HCT116 (cell line): ENCODE data around the gene NEURL1B.

Experiments
- CEBPB ChIP-seq: IDR thresholded peaks from 2 replicates; pipeline ENCODE4 v1.6.1; 2012; ENCODE audit warnings: low read depth
- CTCF ChIP-seq, 3 experiments: fragments of 200-600 bp in 1 of 3; sonication (generic) in 1 of 3; IDR thresholded peaks in 2 of 3; conservative IDR thresholded peaks in 1 of 3; 2 replicates each; pipeline ENCODE4 v1.5.1; 2012 to 2017; ENCODE audit warnings: low read depth in 2 of 3, low read length in 2 of 3, antibody characterized with exemption in 1 of 3, borderline replicate concordance in 1 of 3, control low read depth in 1 of 3, mild to moderate bottlenecking in 1 of 3, mixed read lengths in 1 of 3, mixed run types in 1 of 3, moderate library complexity in 1 of 3; ENCODE audit not compliant: insufficient read depth in 1 of 3
- POLR2AphosphoS5 ChIP-seq: IDR thresholded peaks from 2 replicates; pipeline ENCODE4 v1.6.1; 2011; ENCODE audit warnings: mild to moderate bottlenecking, low read depth, low read length, moderate library complexity
- TCF7L2 ChIP-seq: IDR thresholded peaks from 2 replicates; pipeline ENCODE4 v1.7.0; 2011; ENCODE audit warnings: borderline replicate concordance, inconsistent platforms; ENCODE audit not compliant: insufficient read depth, insufficient read length; ENCODE audit errors: extremely low read depth

- TF ChIP-seq POLR2AphosphoS5: no peak
- TF ChIP-seq CEBPB: no peak
- TF ChIP-seq TCF7L2: no peak
- TF ChIP-seq CTCF (IDR thresholded peaks at IDR 0.05 in 2 of 3, conservative IDR thresholded peaks at IDR 0.05 in 1 of 3; ENCODE audit: borderline replicate concordance in 1 of 3, insufficient read depth in 1 of 3, low read depth in 2 of 3, low read length in 2 of 3): no peak
Observed at GRCh38 chr5:172703952-172704351, 62.9 kb downstream of the NEURL1B start.
